HG03175 (cell line): Measurements from ENCODE around the gene ANP32E.
A peak's percentile ranks its signal among the peaks of the same experiment; 100 is the strongest.
"Not testable (repeated sequence)": the region's sequence is repeated elsewhere in the genome, so short reads cannot be mapped to it uniquely, and the experiment has no call there.

ENCODE experiments used
- ATAC-seq: cut with Tn5 transposase; IDR thresholded peaks from one replicate; pipeline ENCODE4 v1.9.1; 2021; ENCODE audit warnings: mild to moderate bottlenecking, moderate library complexity; ENCODE audit not compliant: unreplicated experiment

Gene ANP32E

GRCh38 chr1:150257624-150258585, 22.0 kb upstream of the ANP32E start, which contains the start of gene CA14:
TSS of gene CA14 (plus strand) at chr1:150257774. CDS start at chr1:150258129, 355 bp downstream.
- no peak for ATAC-seq

GRCh38 chr1:150256554-150257341, 20.8 kb upstream of the ANP32E start:
- ATAC-seq, result no peak

- ATAC-seq, result no peak
These were observed 20.3 kb upstream of the ANP32E start for GRCh38 chr1:150256198-150256553.

DNA sequence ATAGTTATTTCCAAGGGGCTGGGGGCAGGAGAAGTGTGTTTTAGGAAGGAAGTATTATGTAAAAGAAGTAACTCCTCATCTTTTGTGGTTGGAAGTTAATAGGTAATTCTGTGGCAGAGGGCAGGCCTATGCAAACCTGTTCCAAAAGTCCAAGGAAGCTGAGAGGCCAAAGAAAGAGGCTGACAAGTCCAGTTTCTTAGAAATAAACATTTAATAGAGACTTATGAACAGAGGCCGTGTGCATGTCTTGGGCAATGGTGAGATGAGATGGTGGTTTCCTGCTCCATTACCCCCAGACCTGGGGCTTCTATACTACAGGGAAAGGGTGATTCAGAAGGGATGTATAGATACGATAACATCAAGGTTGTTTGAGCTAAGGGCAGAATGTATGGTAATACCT, 14.0 kb upstream of the ANP32E start:
- no peak for ATAC-seq

DNA sequence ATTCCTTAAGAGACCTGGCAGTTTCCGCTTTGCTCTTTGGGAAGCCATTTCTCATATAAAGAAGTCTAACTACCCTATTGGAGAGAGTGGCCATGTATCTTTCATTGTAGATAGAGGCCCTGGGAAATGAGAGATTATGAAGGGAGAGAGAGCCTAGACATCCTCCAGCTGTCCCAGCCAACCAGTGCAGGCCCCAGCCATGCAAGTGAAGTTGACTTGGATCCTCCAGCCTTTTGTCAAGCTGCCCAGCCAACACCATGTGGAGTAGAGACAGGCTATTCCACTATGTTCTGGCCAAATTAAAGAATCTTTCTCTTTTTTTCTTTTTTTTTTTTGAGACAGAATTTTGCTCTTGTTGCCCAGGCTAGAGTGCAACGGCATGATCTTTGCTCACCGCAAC, 7.1 kb upstream of the ANP32E start:
- ATAC-seq, result no peak

DNA sequence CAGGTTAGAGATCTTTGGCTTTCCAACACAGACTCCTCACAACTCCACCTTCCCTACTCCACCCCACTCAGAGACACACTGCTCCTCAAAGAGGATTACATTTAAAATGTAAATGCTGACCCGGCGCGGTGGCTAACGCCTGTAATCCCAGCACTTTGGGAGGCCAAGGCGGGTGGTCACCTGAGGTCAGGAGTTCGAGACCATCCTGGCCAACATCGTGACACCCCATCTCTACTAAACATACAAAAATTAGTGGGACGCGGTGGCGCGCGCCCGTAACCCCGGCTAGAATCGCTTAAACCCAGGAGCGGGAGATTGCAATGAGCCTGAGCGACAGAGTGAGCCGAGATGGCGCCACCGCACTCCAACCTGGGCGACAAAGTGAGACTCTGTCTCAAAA, 1.8 kb upstream of the ANP32E start:
- ATAC-seq, result no peak

- not testable (repeated sequence) for ATAC-seq
These were observed 1.3 kb upstream of the ANP32E start for GRCh38 chr1:150237176-150237575.

GRCh38 chr1:150236614-150237100, 745 bp upstream of the ANP32E start:
- no peak for ATAC-seq

GRCh38 chr1:150235294-150235851, 539 bp downstream of the ANP32E start:
- no peak for ATAC-seq

DNA sequence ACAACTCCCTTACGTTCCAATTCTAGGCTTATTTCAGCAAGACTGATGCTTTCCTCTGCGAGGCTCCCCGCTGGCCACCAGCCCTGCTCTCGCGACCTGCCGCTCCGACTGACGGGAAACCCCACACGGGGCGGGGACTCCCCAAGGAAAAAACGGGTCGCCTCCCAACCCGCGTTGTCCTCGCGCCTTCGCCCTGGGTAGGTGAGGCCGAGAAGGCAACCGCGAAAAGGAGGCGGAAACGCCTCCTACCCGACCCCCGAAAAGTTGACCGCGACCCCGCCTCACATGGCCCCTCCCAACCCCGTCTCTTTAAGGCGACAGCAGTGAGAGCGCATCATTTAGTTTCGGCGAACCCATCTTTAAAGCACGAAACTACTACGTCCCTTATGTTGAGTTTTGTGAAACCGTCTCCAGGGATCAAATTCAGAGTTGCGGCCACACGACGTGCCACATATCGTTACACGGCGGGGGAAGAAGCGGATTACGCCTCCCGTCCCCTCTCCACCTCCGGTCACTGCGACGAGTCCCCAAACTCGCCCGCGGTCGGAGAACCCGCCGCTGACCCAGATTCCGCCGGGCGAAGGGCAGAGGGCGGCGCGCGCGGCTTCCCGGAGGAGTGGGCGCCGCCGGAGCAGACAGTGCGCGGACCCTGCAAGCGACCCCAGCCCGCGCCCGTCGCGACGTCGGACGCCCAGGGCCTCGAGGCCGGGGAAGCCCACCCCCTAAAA, 1.2 kb downstream of the ANP32E start:
- peak; percentile 45 for ATAC-seq

GRCh38 chr1:150234309-150234565, 1.7 kb downstream of the ANP32E start:
- ATAC-seq, result no peak

- no peak for ATAC-seq
These were observed 2.3 kb downstream of the ANP32E start for GRCh38 chr1:150233359-150234308.

- not testable (repeated sequence) for ATAC-seq
These were observed 3.0 kb downstream of the ANP32E start for GRCh38 chr1:150232921-150233320.

- not testable (repeated sequence) for ATAC-seq
These were observed 7.7 kb downstream of the ANP32E start for GRCh38 chr1:150228246-150228645.

DNA sequence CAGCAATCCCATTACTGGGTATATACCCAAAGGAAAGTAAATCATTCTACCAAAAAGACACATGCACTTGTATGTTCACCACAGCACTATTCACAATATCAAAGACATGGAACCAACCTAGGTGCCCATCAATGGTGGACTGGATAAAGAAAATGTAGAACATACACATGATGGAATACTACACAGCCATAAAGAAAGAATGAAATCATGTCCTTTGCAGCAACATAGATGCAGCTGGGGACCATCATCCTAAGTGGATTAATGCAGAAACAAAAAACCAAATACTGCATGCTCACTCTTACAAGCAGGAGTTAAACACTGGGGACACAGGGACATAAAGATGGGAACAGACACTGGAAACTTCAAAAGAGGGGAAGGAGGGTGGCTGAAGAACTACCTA, 8.7 kb downstream of the ANP32E start:
- no peak for ATAC-seq

DNA sequence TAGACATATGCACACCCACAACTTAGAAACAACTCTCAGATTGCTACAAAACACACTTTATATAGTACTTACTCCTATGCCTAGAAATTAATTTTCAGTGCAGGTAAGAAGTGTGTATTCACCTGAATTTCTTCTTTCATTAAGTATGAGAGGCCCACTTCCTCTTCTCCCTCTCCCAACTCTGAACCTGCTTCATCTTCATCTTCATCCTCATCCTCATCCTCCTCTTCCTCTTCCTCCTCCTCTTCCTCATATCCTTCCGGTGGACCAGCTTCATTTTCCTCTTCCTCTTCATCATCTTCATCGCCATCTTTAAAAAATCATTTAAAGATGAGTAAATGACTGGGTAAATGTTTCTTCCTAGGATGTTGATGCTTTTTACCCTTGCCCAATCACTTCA, 9.4 kb downstream of the ANP32E start:
- no peak for ATAC-seq

DNA sequence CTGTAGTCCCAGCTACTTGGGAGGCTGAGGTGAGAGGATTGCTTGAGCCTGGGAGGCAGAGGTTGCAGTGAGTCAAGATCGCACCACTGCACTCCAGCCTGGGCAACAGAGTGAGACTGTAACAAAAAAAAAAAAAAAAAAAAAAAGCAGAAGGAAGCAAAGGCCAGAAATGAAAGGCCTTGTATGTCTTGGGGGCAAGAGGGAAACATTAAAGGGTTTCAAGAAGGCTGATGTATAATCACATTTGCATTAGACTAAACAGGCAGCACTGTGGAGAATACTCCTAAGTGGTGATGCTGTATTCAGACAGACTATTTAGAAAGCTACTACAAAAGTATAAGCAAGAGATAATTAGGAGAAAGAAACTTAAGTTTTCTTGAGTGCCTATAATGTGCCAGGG, 10.4 kb downstream of the ANP32E start:
- ATAC-seq, result no peak

GRCh38 chr1:150224983-150225382, 10.9 kb downstream of the ANP32E start:
- no peak for ATAC-seq

- no peak for ATAC-seq
These were observed 14.4 kb downstream of the ANP32E start for GRCh38 chr1:150221552-150221951.

- not testable (repeated sequence) for ATAC-seq
These were observed 20.1 kb downstream of the ANP32E start for GRCh38 chr1:150215855-150216254.
